Measurements from ENCODE around the gene NR2E1.

NR2E1 gene

DNA sequence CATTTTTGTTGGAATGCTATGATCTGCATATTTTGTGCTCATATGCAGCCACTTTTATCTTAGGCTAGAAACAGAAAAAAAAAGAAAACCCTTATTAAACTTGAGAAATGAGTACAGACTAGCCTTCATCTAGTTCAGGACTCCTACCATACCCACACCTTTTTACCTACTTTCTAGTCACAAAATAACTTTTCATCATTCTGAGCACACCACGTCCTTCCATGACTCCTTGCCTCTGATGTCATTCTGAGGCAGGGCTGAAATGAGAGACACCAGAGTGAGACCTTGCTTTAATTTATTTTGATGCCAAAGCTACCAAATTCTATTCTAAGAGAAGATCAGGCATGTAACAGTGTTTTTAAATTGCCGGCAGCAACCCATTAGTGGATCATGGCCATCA is 56.2 kb downstream of the NR2E1 start:
- no peak for DNase-seq

DNA sequence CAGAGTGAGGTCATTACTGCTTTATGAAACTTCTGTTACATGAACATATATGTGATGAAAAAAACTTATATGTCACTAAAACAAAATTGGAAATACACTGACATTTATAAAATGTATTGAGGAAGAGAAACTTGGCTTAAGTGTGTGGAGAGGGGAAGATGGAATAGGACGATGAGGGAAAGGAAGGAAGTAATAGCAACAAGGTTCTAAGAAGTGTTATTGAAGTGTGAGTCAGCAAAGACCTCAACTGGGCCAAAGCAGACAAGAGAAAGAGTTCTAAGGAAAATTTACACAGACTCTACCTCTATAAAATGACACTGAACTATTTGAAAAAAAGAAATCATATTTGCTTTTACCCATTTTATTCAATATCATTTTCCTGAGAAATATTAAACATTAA is 56.7 kb downstream of the NR2E1 start:
- no peak for DNase-seq

DNA sequence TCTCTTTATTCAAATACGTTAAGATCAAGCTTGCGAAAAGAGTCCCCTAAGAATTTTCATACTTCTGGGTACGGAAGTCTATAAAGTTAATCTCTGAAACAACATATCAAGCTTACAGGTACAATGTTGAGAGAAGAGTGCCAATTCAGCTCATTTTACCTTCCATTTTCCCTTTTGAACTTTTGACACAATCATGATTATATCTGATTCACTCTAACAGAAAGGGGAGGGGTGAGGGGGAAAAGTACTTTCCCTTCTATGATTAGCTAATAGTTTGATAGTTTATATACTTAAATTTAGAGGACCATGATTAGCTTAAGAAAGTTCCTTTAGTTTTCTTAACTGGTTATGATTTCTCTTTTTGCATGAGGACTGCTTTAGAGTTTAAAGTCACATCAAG is 61.5 kb downstream of the NR2E1 start:
- DNase-seq, result no peak

DNA sequence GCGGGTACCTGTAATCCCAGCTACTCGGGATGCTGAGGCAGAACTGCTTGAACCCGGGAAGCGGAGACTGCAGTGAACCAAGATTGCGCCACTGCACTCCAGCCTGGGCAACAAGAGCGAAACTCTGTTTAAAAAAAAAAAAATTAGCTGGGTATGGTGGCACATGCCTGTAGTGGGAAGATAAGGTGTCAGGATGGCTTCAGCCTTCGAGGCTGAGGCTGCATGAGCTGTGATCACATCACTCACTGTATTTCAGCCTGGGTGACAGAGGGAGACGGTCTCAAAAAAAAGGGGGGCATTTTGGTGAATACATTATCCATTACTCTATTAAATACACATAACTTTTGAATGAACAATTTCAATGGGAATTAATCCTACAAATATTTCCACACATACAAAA is 62.6 kb downstream of the NR2E1 start:
- no peak for DNase-seq

DNA sequence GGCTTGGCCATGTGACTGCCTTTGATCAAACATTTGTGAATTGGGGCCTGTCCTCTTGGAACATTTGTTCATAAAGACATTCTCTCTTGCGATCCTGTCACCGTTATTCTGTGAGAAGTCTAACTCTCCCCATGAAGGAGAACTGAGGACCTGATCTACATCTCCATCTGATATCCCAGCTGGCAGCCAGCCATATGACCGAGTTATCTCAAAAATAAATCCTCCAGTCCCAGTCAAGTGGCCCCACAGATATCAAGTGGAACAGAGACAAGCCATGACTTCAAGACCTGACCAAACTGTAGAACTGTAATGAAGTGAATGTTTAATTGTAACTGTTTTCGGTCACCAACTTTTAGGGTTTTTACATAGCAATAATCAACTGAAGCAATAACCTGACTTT is 69.3 kb downstream of the NR2E1 start:
- DNase-seq, result no peak

DNA sequence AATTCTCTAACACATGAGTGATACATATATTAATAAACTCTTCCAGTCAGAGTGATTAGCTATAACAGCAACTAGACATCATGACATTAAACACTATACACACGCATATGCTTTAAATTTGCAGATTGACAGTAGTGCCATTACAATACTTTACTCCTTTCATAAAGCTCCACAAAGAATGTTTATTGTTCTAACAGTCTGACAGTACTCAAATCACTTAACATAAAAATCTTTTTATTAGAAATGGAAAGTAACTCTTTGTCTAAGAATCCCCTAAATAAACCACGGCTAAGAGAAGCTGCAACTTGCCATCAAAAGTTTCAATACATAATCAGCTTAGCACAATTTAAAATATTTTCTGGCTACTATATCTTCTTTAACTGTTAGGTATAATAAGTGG is 71.0 kb downstream of the NR2E1 start:
- DNase-seq, result no peak

DNA sequence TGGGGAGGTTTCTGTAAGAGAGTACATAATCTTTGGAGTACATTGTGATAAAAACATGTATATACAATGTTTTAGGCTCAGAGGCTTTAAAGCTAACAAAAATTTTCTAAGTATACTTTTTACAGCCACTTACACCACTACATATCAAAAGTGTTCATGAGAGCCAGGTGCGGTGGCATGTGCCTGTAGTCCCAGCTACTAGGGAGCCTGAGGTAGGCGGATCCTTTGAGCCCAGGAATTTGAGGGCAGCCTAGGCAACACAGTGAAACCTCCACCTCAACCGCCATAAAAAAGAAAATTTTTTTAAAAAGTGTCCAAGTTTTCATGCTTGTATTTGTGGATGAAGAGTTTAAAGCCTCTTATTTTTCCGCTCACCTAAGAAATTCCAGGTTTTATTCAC is 72.5 kb downstream of the NR2E1 start:
- no peak for DNase-seq
